Ovary (tissue), 3 donors: ENCODE measurements around the gene SKP2.

Experiments
- CTCF ChIP-seq, 3 donors: fragments of 450-650 bp in 2 of 3; fragments of 200-600 bp in 1 of 3; IDR thresholded peaks; one replicate each; pipeline versions ENCODE4 v1.5.1 to v1.8.0; 2016 to 2022; ENCODE audit warnings: antibody characterized with exemption in 3 of 3, mild to moderate bottlenecking in 1 of 3
- EP300 ChIP-seq: sonication (generic); formaldehyde crosslinking; IDR thresholded peaks from one replicate; pipeline ENCODE4 v1.6.1; 2017; ENCODE audit warnings: antibody characterized with exemption
- POLR2A ChIP-seq: fragments of 450-650 bp; IDR thresholded peaks from one replicate; pipeline ENCODE4 v1.6.1; 2017; ENCODE audit warnings: antibody characterized with exemption, mild to moderate bottlenecking, moderate library complexity
- donor health status: DM: no; HTN: no; CAD: no.

DNA sequence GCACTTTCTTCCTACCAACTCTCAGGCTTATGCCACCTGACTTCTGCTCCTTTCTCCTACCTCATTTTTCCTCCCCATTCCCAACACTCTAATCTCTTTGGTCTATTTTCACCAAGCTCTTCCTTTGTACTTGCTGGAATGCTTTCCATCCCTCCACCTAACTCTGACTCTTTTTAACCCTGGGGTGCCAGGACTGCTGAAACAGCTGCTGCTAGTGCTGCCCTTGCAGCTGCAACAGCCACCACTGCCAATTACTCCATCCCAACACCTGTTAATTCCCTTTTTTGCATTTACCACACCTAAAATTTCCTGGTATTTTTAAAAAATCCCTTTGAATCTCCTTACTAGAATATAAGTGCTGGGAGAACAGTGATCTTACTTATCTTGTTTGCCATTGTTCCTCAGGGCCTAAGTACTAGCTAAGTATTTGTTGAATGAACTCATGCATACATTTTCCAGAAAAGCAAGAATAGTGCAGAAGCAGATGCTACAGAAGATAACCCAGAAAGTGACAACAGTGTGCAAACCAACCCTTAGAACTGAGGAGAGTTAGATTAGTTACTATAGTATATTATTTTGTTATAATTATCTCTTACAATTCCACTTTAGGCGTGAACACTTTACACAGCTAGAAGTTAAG, 78.4 kb downstream of the SKP2 start:
- TF ChIP-seq CTCF (IDR thresholded peaks at IDR 0.05) (no peak), POLR2A (no peak), EP300 (no peak)
